B cell (primary cell): Measurements from ENCODE around the gene ALKBH7.

Experiments used
- EZH2 ChIP-seq: IDR thresholded peaks from 2 replicates; pipeline ENCODE4 v1.6.1; 2012; ENCODE audit warnings: borderline replicate concordance, low read depth, mild to moderate bottlenecking, moderate library complexity, low read length; ENCODE audit not compliant: insufficient read depth, poor library complexity, severe bottlenecking
- TF ChIP-seq, protein P1 (sequence below): fragments of 200-600 bp; IDR thresholded peaks from one replicate; pipeline ENCODE4 v1.8.0; 2022; ENCODE audit warnings: antibody characterized with exemption, mild to moderate bottlenecking

DNA sequence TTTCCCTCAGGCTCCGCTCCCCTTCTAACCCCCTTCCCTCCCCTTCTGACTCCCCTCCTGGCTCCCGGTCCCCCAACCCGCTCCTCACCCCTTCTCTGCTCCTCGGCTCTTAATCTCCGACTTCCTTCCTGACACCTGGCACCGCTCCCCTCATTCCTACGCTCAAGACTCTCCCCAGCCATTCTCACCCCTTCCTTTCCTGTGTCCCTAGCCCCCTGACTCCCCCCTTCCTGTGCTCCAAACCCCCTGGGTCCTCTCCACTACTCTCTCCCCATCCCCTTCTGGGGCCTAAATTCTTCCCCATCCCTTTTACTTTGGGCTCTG, 10.6 kb upstream of the ALKBH7 start:
- no peak for TF ChIP-seq EZH2
- TF ChIP-seq, protein P1, sequence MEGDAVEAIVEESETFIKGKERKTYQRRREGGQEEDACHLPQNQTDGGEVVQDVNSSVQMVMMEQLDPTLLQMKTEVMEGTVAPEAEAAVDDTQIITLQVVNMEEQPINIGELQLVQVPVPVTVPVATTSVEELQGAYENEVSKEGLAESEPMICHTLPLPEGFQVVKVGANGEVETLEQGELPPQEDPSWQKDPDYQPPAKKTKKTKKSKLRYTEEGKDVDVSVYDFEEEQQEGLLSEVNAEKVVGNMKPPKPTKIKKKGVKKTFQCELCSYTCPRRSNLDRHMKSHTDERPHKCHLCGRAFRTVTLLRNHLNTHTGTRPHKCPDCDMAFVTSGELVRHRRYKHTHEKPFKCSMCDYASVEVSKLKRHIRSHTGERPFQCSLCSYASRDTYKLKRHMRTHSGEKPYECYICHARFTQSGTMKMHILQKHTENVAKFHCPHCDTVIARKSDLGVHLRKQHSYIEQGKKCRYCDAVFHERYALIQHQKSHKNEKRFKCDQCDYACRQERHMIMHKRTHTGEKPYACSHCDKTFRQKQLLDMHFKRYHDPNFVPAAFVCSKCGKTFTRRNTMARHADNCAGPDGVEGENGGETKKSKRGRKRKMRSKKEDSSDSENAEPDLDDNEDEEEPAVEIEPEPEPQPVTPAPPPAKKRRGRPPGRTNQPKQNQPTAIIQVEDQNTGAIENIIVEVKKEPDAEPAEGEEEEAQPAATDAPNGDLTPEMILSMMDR = no peak
